GM13976 (cell line): ENCODE measurements around the gene NUCKS1.
A peak's percentile ranks its signal among the peaks of the same experiment; 100 is the strongest.

Source experiments
- DNase-seq: peaks from one replicate; pipeline ENCODE4 v3.0.0; 2012; ENCODE audit warnings: low spot score
- CTCF ChIP-seq: IDR thresholded peaks from 2 replicates; pipeline ENCODE4 v1.5.1; 2012; ENCODE audit warnings: borderline replicate concordance, mild to moderate bottlenecking; ENCODE audit not compliant: insufficient read depth; ENCODE audit errors: extremely low read depth, missing control alignments, control extremely low read depth
- in situ Hi-C: fragments of 300-500 bp; cut with MboI; formaldehyde crosslinking; loops from one replicate; pipeline ENCODE4 v1.12.0; 2022; ENCODE audit warnings: low sequenced_read_pairs, mixed read lengths, inconsistent platforms; ENCODE audit not compliant: unreplicated experiment

The NUCKS1 gene

GRCh38 chr1:205711105-205712048 is 38.6 kb downstream of the NUCKS1 start:
- DNase-seq = peak; percentile 65
- in situ Hi-C loops = no loop called here

GRCh38 chr1:205710201-205711062 is 39.5 kb downstream of the NUCKS1 start:
- in situ Hi-C loops = no loop called here
- DNase-seq = no peak
- no peak for TF ChIP-seq CTCF

More at GRCh38 chr1:205711105-205712048, 38.6 kb downstream of the NUCKS1 start:
- peak; percentile 81 for TF ChIP-seq CTCF

- TF ChIP-seq CTCF = no peak
- DNase-seq = no peak
- in situ Hi-C loops = no loop called here
These were observed 40.3 kb downstream of the NUCKS1 start for GRCh38 chr1:205709640-205710039.

- no peak for DNase-seq
- TF ChIP-seq CTCF = no peak
- in situ Hi-C loops = no loop called here
These were observed 41.0 kb downstream of the NUCKS1 start for GRCh38 chr1:205709059-205709398.

GRCh38 chr1:205706601-205707502 is 43.1 kb downstream of the NUCKS1 start:
- no peak for DNase-seq

More at GRCh38 chr1:205706601-205707502, 43.1 kb downstream of the NUCKS1 start:
- in situ Hi-C loops = no loop called here
- no peak for TF ChIP-seq CTCF
